Measurements from ENCODE around the gene SHB.

SHB gene

DNA sequence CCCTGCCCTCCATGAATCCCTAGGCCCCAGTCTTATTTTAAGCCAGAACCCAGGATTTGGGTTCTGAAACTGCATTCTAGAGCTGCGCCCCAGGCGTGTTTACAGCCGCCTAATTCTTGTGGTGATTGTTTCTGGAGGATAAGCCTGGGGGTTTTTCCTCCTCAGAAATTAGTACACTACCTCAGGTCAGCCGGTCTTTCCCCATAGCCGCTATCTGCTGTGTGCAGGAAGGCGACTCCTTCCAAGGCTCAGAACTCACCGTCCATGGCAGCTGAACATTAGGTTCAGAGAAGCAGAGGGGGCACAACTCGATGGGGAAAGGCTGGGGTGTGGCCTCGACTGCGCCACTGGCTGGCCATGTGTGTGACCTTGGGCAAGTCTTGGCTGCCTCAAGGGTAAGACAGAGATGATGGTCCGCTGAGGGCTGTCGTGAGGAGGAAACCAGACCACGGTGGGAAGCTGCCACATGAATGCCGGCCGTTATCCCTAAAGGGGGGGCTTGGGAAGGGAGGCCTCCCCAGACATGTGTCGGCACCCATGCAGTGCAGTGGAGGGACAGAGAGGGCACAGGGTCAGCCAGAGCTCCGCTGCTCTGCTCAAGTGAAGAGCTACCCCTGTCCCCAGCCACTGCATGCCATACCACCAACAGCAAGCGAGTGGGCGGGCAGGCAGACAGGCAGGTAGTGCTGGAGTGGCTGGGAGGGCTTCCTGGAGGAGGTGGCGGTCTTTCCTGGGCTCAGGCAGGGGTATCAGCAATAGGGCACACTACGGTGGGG is 28.9 kb downstream of the SHB start:
- Histone ChIP-seq H4K91ac (ENCODE audit: low read depth, low read length, poor library complexity) (no peak overlapping the region), H3K4me3 (ENCODE audit: low read length in 2 of 2) (peak overlapping the region in 1 of 2 donors; percentile 7), H2BK120ac (ENCODE audit: low read depth, low read length) (no peak overlapping the region), H3K4me2 (ENCODE audit: insufficient read depth, low read length, poor library complexity, severe bottlenecking) (no peak overlapping the region), H3K27me3 (ENCODE audit: control insufficient read depth in 3 of 3, insufficient read depth in 3 of 3, low read depth in 1 of 3, low read length in 3 of 3) (no peaks in the 10 kb centered on the region), H3K18ac (ENCODE audit: low read length) (peak overlapping the region; percentile 76), H4K8ac (ENCODE audit: low read depth, low read length) (peak overlapping the region; percentile 68), H3K4ac (ENCODE audit: low read length) (no peak overlapping the region), H3K9me3 (replicated peaks in 1 of 2; ENCODE audit: control insufficient read depth in 2 of 2, insufficient read depth in 1 of 2, low read depth in 1 of 2, low read length in 2 of 2) (no peaks in the 10 kb centered on the region), H3K79me1 (ENCODE audit: low read depth, low read length) (no peaks in the 10 kb centered on the region), H2BK12ac (ENCODE audit: low read length) (peak overlapping the region; percentile 77), H2BK15ac (ENCODE audit: low read length) (no peak overlapping the region), H3K23ac (ENCODE audit: low read depth, low read length, poor library complexity) (peak overlapping the region; percentile 67), H3K4me1 (ENCODE audit: control insufficient read depth in 2 of 2, insufficient read depth in 1 of 2, low read depth in 1 of 2, low read length in 2 of 2) (peaks cover 11 to 14% of the 10 kb centered on the region in 2 donors), H2AK5ac (ENCODE audit: low read depth, low read length) (peak overlapping the region; percentile 45), H3K36me3 (replicated peaks in 1 of 2; ENCODE audit: control insufficient read depth in 2 of 2, insufficient read depth in 2 of 2, low read length in 2 of 2) (no peaks in the 10 kb centered on the region), H2BK5ac (ENCODE audit: low read length) (peak overlapping the region; percentile 21), H2AFZ (ENCODE audit: low read length) (peak overlapping the region; percentile 74), H3K14ac (ENCODE audit: low read length) (peak overlapping the region; percentile 3), H3K9ac (ENCODE audit: low read depth, low read length, poor library complexity) (no peak overlapping the region), H3K27ac (replicated peaks; ENCODE audit: low read length) (no peak overlapping the region)
- no peak for DNase-seq (ENCODE audit: low spot score)
- no CpG with 5 or more reads among the region's 21 CpGs for WGBS, 2 donors (ENCODE audit: extremely low coverage in 2 of 2, insufficient read length in 2 of 2, insufficient replicate concordance in 1 of 2)

DNA sequence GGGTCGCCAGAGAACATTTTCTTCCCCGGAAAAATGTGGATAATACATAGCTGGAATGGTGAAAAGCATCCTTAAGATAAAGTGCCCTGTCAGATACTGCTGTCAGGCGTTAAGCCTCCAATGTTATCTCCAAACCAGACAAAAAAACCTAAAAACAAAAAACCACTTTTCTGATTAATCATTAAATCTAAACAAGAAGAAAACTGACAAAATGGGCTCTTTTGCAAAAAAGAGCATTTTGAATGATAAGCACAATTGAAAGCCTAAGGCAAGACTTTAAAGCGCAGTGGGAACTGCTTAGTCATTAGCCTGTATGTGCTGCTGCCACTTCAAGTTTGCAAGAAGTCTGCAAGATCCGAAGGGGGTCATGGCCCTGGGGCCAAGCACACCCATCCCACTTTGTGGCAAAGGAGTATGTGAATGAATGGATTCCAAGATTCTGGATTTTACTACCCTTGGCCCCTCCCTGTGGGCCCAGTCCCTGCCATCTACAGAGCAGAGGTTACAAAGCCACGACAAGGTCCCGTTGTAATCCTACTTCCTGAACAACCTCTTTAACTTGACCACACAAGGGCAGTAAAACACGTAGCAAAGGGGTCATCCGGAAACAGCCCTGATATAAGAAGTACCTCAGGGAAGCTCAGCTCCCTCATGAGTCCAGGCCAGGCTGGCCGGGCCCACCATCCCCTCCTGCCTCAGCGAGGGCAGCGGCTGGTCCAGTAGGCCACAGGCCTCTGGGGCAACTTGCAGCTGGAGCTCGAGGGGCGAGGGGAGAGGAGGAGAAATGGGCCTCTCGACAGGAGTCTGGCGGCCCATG is 29.7 kb downstream of the SHB start:
- H3K27me3 ChIP-seq (ENCODE audit: control insufficient read depth in 3 of 3, insufficient read depth in 3 of 3, low read depth in 1 of 3, low read length in 3 of 3): no peaks in the 10 kb centered on the region
- no peaks in the 10 kb centered on the region for H3K9me3 ChIP-seq (replicated peaks in 1 of 2; ENCODE audit: control insufficient read depth in 2 of 2, insufficient read depth in 1 of 2, low read depth in 1 of 2, low read length in 2 of 2)
- no peaks in the 10 kb centered on the region for H3K79me1 ChIP-seq (ENCODE audit: low read depth, low read length)
- H3K4me2 ChIP-seq (ENCODE audit: insufficient read depth, low read length, poor library complexity, severe bottlenecking): no peak overlapping the region
- no peak for DNase-seq (ENCODE audit: low spot score)
- H3K18ac ChIP-seq (ENCODE audit: low read length): peak overlapping the region; percentile 76
- no CpG with 5 or more reads among the region's 16 CpGs for WGBS, 2 donors (ENCODE audit: extremely low coverage in 2 of 2, insufficient read length in 2 of 2, insufficient replicate concordance in 1 of 2)
- no peaks in the 10 kb centered on the region for H3K36me3 ChIP-seq (replicated peaks in 1 of 2; ENCODE audit: control insufficient read depth in 2 of 2, insufficient read depth in 2 of 2, low read length in 2 of 2)
- peak overlapping the region; percentile 74 for H2AFZ ChIP-seq (ENCODE audit: low read length)
- H3K9ac ChIP-seq (ENCODE audit: low read depth, low read length, poor library complexity): no peak overlapping the region
- peak overlapping the region; percentile 21 for H2BK5ac ChIP-seq (ENCODE audit: low read length)
- H2BK12ac ChIP-seq (ENCODE audit: low read length): peak overlapping the region; percentile 77
- H3K14ac ChIP-seq (ENCODE audit: low read length): no peak overlapping the region
- no peak overlapping the region for H3K4ac ChIP-seq (ENCODE audit: low read length)
- H3K27ac ChIP-seq (replicated peaks; ENCODE audit: low read length): no peak overlapping the region
- H3K4me1 ChIP-seq (ENCODE audit: control insufficient read depth in 2 of 2, insufficient read depth in 1 of 2, low read depth in 1 of 2, low read length in 2 of 2): peaks cover 11 to 14% of the 10 kb centered on the region in 2 donors
- H2AK5ac ChIP-seq (ENCODE audit: low read depth, low read length): no peak overlapping the region
- H3K4me3 ChIP-seq (ENCODE audit: low read length in 2 of 2): no peak overlapping the region
- H2BK120ac ChIP-seq (ENCODE audit: low read depth, low read length): no peak overlapping the region
- H4K91ac ChIP-seq (ENCODE audit: low read depth, low read length, poor library complexity): no peak overlapping the region
- H4K8ac ChIP-seq (ENCODE audit: low read depth, low read length): no peak overlapping the region
- H3K23ac ChIP-seq (ENCODE audit: low read depth, low read length, poor library complexity): peak overlapping the region; percentile 10
- no peak overlapping the region for H2BK15ac ChIP-seq (ENCODE audit: low read length)

DNA sequence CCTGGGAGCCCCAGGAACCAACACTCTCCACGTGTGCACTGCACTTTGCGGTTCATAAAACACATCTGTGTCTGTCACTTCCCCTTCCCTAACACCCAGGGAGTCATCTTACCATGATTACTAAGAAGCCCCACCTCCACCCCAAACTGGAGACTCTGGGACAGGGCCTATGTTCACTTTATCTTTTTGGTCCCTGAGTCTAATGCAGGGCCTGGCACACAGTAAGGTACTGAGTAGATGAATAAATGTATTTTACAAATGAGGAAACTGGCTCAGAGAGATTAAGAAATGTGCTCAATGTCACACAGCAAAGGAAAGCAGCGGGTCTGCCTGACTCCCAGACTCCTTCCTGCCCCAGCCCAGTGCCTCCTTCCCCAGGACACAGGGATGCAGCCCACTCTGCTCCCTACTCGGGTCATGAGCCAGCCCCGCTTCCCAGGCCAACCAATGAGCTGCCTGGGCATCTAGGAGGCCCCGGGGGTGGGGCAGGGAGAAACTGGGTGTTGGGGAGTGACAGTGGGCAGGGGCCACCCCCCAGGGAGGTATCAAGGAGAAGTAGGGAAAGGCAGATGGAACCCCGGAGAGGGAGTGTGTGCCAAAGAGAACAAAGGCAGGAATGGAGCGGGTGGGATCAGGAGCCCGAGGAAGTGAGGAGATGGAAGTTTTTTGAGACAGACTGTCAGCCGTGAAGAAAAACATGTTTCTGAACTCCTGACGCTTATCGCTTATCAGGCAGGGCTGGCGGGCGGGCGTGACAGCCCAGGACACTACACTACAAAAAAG is 30.5 kb downstream of the SHB start:
- Histone ChIP-seq H3K36me3 (replicated peaks in 1 of 2; ENCODE audit: control insufficient read depth in 2 of 2, insufficient read depth in 2 of 2, low read length in 2 of 2) (no peaks in the 10 kb centered on the region), H2BK15ac (ENCODE audit: low read length) (no peak overlapping the region), H3K27me3 (ENCODE audit: control insufficient read depth in 3 of 3, insufficient read depth in 3 of 3, low read depth in 1 of 3, low read length in 3 of 3) (no peaks in the 10 kb centered on the region), H3K27ac (replicated peaks; ENCODE audit: low read length) (no peak overlapping the region), H4K8ac (ENCODE audit: low read depth, low read length) (no peak overlapping the region), H3K4me1 (ENCODE audit: control insufficient read depth in 2 of 2, insufficient read depth in 1 of 2, low read depth in 1 of 2, low read length in 2 of 2) (peaks cover 11 to 14% of the 10 kb centered on the region in 2 donors), H3K4me3 (ENCODE audit: low read length in 2 of 2) (no peak overlapping the region), H3K9ac (ENCODE audit: low read depth, low read length, poor library complexity) (no peak overlapping the region), H2BK12ac (ENCODE audit: low read length) (peak overlapping the region; percentile 46), H2AK5ac (ENCODE audit: low read depth, low read length) (peak overlapping the region; percentile 89), H3K18ac (ENCODE audit: low read length) (no peak overlapping the region), H4K91ac (ENCODE audit: low read depth, low read length, poor library complexity) (no peak overlapping the region), H3K23ac (ENCODE audit: low read depth, low read length, poor library complexity) (peak overlapping the region; percentile 2), H3K9me3 (replicated peaks in 1 of 2; ENCODE audit: control insufficient read depth in 2 of 2, insufficient read depth in 1 of 2, low read depth in 1 of 2, low read length in 2 of 2) (peaks cover 0 to 2% of the 10 kb centered on the region in 2 donors), H3K79me1 (ENCODE audit: low read depth, low read length) (no peaks in the 10 kb centered on the region), H3K4me2 (ENCODE audit: insufficient read depth, low read length, poor library complexity, severe bottlenecking) (no peak overlapping the region), H2BK5ac (ENCODE audit: low read length) (no peak overlapping the region), H3K14ac (ENCODE audit: low read length) (no peak overlapping the region), H2AFZ (ENCODE audit: low read length) (peak overlapping the region; percentile 74), H3K4ac (ENCODE audit: low read length) (no peak overlapping the region), H2BK120ac (ENCODE audit: low read depth, low read length) (no peak overlapping the region)
- DNase-seq (ENCODE audit: low spot score): no peak
- no CpG with 5 or more reads among the region's 15 CpGs for WGBS, 2 donors (ENCODE audit: extremely low coverage in 2 of 2, insufficient read length in 2 of 2, insufficient replicate concordance in 1 of 2)
